SK-N-SH (cell line): ENCODE results near the gene CEP63.

Experiments
- FOSL2 ChIP-seq: IDR thresholded peaks from 2 replicates; pipeline ENCODE4 v1.4.0; 2012; ENCODE audit warnings: low read depth, mild to moderate bottlenecking, moderate library complexity, borderline replicate concordance
- GATA2 ChIP-seq: sonication (generic); formaldehyde crosslinking; IDR thresholded peaks from 2 replicates; pipeline ENCODE4 v1.5.0; 2020; ENCODE audit warnings: mild to moderate bottlenecking, missing genetic modification reagents
- JUND ChIP-seq: IDR thresholded peaks from 2 replicates; pipeline ENCODE4 v1.4.0; 2012
- MXI1 ChIP-seq: IDR thresholded peaks from 2 replicates; pipeline ENCODE4 v1.6.1; 2012; ENCODE audit warnings: mild to moderate bottlenecking, low read depth, low read length, improper control_type of control experiment
- POLR2AphosphoS5 ChIP-seq: IDR thresholded peaks from 2 replicates; pipeline ENCODE4 v1.6.1; 2012; ENCODE audit warnings: low read depth, low read length
- RAD21 ChIP-seq: IDR thresholded peaks from 2 replicates; pipeline ENCODE4 v1.6.1; 2012; ENCODE audit warnings: mild to moderate bottlenecking, low read length
- RFX5 ChIP-seq: IDR thresholded peaks from 2 replicates; pipeline ENCODE4 v1.6.1; 2012; ENCODE audit warnings: mild to moderate bottlenecking, improper control_type of control experiment, low read length
- YY1 ChIP-seq: IDR thresholded peaks from 2 replicates; pipeline ENCODE4 v1.4.0; 2012; ENCODE audit warnings: low read depth, mild to moderate bottlenecking
- TF ChIP-seq, protein P1 (sequence below): fragments of 200-600 bp; sonication (generic); IDR thresholded peaks from 2 replicates; pipeline ENCODE4 v1.6.1; 2017; ENCODE audit warnings: antibody characterized with exemption, mild to moderate bottlenecking, moderate library complexity
- TF ChIP-seq, protein P2 (sequence below): IDR thresholded peaks from 2 replicates; pipeline ENCODE4 v1.4.0; 2012; ENCODE audit warnings: low read depth
- TF ChIP-seq, protein P3 (sequence below): IDR thresholded peaks from 2 replicates; pipeline ENCODE4 v1.6.1; 2012; ENCODE audit warnings: mild to moderate bottlenecking, low read depth, low read length, moderate library complexity
- TF ChIP-seq, protein P4 (sequence below): IDR thresholded peaks from 2 replicates; pipeline ENCODE4 v1.4.0; 2012; ENCODE audit warnings: low read depth, borderline replicate concordance
- TF ChIP-seq, protein P5 (sequence below): fragments of 150-350 bp; IDR thresholded peaks from 2 replicates; pipeline ENCODE4 v1.6.1; 2016; ENCODE audit warnings: mild to moderate bottlenecking, low read depth, low read length

DNA sequence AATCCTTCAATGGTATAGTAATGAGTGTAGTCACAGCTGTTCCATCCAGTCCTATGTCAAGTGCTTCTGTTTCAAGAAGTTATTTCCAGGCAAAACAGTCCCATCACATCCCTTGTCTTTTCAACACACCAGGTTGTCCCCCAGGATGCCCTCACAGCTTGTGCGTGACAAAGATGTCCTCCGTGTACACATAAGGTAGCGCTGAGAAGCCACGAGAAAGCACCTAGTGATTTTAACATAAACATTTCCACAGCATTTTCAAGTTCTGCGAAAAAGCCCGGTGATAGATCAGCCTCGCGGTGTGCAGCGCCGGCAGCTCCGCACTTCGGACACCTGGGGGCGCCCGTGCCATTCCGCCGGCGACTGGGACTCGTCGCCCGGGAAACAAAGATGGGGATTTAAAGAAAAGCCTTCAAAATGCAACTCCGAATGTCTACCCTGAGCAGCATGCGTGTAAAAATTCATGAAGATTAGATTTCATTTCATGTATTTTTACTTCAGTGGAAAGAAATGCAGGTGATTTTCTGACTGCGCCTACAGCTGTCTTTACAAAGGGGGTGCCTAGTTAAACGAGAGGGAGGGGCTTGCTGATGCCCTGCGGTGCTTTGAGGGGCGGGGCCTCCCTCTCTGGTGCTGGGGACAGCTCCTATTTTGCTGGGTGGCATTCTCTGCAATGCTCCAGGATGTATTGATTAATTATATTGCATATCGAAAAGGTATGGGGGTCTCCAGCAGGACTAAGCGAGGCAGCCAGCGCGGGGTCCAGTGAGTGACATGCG is 115.0 kb downstream of the CEP63 start:
- TF ChIP-seq, protein P1, sequence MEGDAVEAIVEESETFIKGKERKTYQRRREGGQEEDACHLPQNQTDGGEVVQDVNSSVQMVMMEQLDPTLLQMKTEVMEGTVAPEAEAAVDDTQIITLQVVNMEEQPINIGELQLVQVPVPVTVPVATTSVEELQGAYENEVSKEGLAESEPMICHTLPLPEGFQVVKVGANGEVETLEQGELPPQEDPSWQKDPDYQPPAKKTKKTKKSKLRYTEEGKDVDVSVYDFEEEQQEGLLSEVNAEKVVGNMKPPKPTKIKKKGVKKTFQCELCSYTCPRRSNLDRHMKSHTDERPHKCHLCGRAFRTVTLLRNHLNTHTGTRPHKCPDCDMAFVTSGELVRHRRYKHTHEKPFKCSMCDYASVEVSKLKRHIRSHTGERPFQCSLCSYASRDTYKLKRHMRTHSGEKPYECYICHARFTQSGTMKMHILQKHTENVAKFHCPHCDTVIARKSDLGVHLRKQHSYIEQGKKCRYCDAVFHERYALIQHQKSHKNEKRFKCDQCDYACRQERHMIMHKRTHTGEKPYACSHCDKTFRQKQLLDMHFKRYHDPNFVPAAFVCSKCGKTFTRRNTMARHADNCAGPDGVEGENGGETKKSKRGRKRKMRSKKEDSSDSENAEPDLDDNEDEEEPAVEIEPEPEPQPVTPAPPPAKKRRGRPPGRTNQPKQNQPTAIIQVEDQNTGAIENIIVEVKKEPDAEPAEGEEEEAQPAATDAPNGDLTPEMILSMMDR = peak; percentile 99
- TF ChIP-seq MXI1 (peak; percentile 37; the same call in 1 of the 2 replicates), POLR2AphosphoS5 (no peak), FOSL2 (no peak), RFX5 (0 out of 2 replicates have a peak, but pooled peaks have one; percentile 31), GATA2 (CRISPR knock-in tag) (no peak), JUND (no peak), RAD21 (peak; percentile 97), YY1 (no peak)
- TF ChIP-seq, protein P2, sequence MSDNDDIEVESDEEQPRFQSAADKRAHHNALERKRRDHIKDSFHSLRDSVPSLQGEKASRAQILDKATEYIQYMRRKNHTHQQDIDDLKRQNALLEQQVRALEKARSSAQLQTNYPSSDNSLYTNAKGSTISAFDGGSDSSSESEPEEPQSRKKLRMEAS = no peak
- TF ChIP-seq, protein P3, sequence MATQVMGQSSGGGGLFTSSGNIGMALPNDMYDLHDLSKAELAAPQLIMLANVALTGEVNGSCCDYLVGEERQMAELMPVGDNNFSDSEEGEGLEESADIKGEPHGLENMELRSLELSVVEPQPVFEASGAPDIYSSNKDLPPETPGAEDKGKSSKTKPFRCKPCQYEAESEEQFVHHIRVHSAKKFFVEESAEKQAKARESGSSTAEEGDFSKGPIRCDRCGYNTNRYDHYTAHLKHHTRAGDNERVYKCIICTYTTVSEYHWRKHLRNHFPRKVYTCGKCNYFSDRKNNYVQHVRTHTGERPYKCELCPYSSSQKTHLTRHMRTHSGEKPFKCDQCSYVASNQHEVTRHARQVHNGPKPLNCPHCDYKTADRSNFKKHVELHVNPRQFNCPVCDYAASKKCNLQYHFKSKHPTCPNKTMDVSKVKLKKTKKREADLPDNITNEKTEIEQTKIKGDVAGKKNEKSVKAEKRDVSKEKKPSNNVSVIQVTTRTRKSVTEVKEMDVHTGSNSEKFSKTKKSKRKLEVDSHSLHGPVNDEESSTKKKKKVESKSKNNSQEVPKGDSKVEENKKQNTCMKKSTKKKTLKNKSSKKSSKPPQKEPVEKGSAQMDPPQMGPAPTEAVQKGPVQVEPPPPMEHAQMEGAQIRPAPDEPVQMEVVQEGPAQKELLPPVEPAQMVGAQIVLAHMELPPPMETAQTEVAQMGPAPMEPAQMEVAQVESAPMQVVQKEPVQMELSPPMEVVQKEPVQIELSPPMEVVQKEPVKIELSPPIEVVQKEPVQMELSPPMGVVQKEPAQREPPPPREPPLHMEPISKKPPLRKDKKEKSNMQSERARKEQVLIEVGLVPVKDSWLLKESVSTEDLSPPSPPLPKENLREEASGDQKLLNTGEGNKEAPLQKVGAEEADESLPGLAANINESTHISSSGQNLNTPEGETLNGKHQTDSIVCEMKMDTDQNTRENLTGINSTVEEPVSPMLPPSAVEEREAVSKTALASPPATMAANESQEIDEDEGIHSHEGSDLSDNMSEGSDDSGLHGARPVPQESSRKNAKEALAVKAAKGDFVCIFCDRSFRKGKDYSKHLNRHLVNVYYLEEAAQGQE = peak; percentile 86
- TF ChIP-seq, protein P4, sequence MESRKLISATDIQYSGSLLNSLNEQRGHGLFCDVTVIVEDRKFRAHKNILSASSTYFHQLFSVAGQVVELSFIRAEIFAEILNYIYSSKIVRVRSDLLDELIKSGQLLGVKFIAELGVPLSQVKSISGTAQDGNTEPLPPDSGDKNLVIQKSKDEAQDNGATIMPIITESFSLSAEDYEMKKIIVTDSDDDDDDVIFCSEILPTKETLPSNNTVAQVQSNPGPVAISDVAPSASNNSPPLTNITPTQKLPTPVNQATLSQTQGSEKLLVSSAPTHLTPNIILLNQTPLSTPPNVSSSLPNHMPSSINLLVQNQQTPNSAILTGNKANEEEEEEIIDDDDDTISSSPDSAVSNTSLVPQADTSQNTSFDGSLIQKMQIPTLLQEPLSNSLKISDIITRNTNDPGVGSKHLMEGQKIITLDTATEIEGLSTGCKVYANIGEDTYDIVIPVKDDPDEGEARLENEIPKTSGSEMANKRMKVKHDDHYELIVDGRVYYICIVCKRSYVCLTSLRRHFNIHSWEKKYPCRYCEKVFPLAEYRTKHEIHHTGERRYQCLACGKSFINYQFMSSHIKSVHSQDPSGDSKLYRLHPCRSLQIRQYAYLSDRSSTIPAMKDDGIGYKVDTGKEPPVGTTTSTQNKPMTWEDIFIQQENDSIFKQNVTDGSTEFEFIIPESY = no peak
- TF ChIP-seq, protein P5, sequence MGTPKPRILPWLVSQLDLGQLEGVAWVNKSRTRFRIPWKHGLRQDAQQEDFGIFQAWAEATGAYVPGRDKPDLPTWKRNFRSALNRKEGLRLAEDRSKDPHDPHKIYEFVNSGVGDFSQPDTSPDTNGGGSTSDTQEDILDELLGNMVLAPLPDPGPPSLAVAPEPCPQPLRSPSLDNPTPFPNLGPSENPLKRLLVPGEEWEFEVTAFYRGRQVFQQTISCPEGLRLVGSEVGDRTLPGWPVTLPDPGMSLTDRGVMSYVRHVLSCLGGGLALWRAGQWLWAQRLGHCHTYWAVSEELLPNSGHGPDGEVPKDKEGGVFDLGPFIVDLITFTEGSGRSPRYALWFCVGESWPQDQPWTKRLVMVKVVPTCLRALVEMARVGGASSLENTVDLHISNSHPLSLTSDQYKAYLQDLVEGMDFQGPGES = no peak
